Measurements from ENCODE around the gene FBXW4.

Gene FBXW4

GRCh38 chr10:101694674-101695403, at the start of gene FBXW4:
FBXW4 (minus strand) TSS chr10:101695170; CDS start chr10:101695105, 65 bp downstream.
- DNase-seq, result no peak

GRCh38 chr10:101744267-101744666, 49.3 kb upstream of the FBXW4 start:
- DNase-seq, result no peak

GRCh38 chr10:101741938-101742337, 47.0 kb upstream of the FBXW4 start:
- no peak for DNase-seq

GRCh38 chr10:101736666-101737065, 41.7 kb upstream of the FBXW4 start:
- no peak for DNase-seq

GRCh38 chr10:101732096-101732495, 37.1 kb upstream of the FBXW4 start:
- DNase-seq, result no peak

- no peak for DNase-seq
Measured at GRCh38 chr10:101726115-101726387, 31.1 kb upstream of the FBXW4 start.

GRCh38 chr10:101725296-101726114, 30.5 kb upstream of the FBXW4 start:
- DNase-seq, result no peak

- no peak for DNase-seq
Measured at GRCh38 chr10:101724446-101724845, 29.5 kb upstream of the FBXW4 start.

- DNase-seq, result no peak
Measured at GRCh38 chr10:101723176-101723575, 28.2 kb upstream of the FBXW4 start.

GRCh38 chr10:101721806-101722205, 26.8 kb upstream of the FBXW4 start:
- no peak for DNase-seq

- DNase-seq, result no peak
Measured at GRCh38 chr10:101720606-101721230, 25.7 kb upstream of the FBXW4 start.

- DNase-seq, result no peak
Measured at GRCh38 chr10:101718690-101719275, 23.8 kb upstream of the FBXW4 start.

GRCh38 chr10:101716891-101717659, 22.1 kb upstream of the FBXW4 start:
- no peak for DNase-seq

GRCh38 chr10:101712997-101713396, 18.0 kb upstream of the FBXW4 start:
- no peak for DNase-seq

- DNase-seq, result no peak
Measured at GRCh38 chr10:101710793-101711192, 15.8 kb upstream of the FBXW4 start.

- no peak for DNase-seq
Measured at GRCh38 chr10:101710059-101710695, 15.2 kb upstream of the FBXW4 start.

- DNase-seq, result no peak
Measured at GRCh38 chr10:101709359-101710058, 14.5 kb upstream of the FBXW4 start.

- DNase-seq, result no peak
Measured at GRCh38 chr10:101708870-101709269, 13.9 kb upstream of the FBXW4 start.

GRCh38 chr10:101708073-101708472, 13.1 kb upstream of the FBXW4 start:
- no peak for DNase-seq

GRCh38 chr10:101704331-101704730, 9.4 kb upstream of the FBXW4 start:
- DNase-seq, result no peak

GRCh38 chr10:101696632-101697031, 1.7 kb upstream of the FBXW4 start:
- DNase-seq, result no peak

GRCh38 chr10:101695404-101695890, 477 bp upstream of the FBXW4 start:
- DNase-seq, result no peak

Measured in NCI-H2029 treated with DMSO at 0.1 percent for 48 hours (cell line).